GM12874 (cell line): Measurements from ENCODE around the gene GGCX.

Source experiments
- CTCF ChIP-seq: IDR thresholded peaks from 2 replicates; pipeline ENCODE4 v1.5.1; 2011; ENCODE audit warnings: low read depth, mild to moderate bottlenecking, control low read depth, low read length, moderate library complexity; ENCODE audit not compliant: insufficient read depth

Gene GGCX

GRCh38 chr2:85596026-85596333, 34.7 kb upstream of the GGCX start:
- no peak for TF ChIP-seq CTCF

- TF ChIP-seq CTCF: no peak
Measured at GRCh38 chr2:85595301-85596025, 34.2 kb upstream of the GGCX start, which contains the start of gene RNF181. Gene RNF181 (plus strand): TSS chr2:85595745. CDS start chr2:85595764, 19 bp downstream.

- TF ChIP-seq CTCF: no peak
Measured at GRCh38 chr2:85594715-85595300, 33.5 kb upstream of the GGCX start.

- TF ChIP-seq CTCF: no peak
Measured at GRCh38 chr2:85593023-85593422, 31.7 kb upstream of the GGCX start.

- TF ChIP-seq CTCF: no peak
Measured at GRCh38 chr2:85591563-85591962, 30.3 kb upstream of the GGCX start.

- TF ChIP-seq CTCF: no peak
Measured at GRCh38 chr2:85590950-85591349, 29.7 kb upstream of the GGCX start.

- no peak for TF ChIP-seq CTCF
Measured at GRCh38 chr2:85589982-85590791, 28.9 kb upstream of the GGCX start.
